GF-D8 (cell line): ENCODE results near the gene CTIF.
A peak's percentile ranks its signal among the peaks of the same experiment; 100 is the strongest.
"Not testable (repeated sequence)": the region's sequence is repeated elsewhere in the genome, so short reads cannot be mapped to it uniquely, and the experiment has no call there.

Experiments used
- DNase-seq: peaks from one replicate; lab custom pipeline; 2025; lab: John Stamatoyannopoulos, UW

The CTIF gene

GRCh38 chr18:48644029-48644428 is 105.2 kb downstream of the CTIF start:
- no peak for DNase-seq

- DNase-seq, result no peak
Measured at GRCh38 chr18:48645427-48646002, 106.7 kb downstream of the CTIF start.

- no peak for DNase-seq
Measured at GRCh38 chr18:48646976-48647375, 108.1 kb downstream of the CTIF start.

GRCh38 chr18:48649231-48649630 is 110.4 kb downstream of the CTIF start:
- no peak for DNase-seq

GRCh38 chr18:48654591-48654990 is 115.8 kb downstream of the CTIF start:
- DNase-seq, result not testable (repeated sequence)

GRCh38 chr18:48655508-48655907 is 116.7 kb downstream of the CTIF start:
- no peak for DNase-seq

GRCh38 chr18:48656176-48656575 is 117.3 kb downstream of the CTIF start:
- no peak for DNase-seq

GRCh38 chr18:48656582-48656981 is 117.8 kb downstream of the CTIF start:
- DNase-seq, result no peak

GRCh38 chr18:48657447-48658120 is 118.8 kb downstream of the CTIF start:
- DNase-seq, result no peak

GRCh38 chr18:48658721-48659120 is 119.9 kb downstream of the CTIF start:
- DNase-seq, result no peak

- DNase-seq, result no peak
Measured at GRCh38 chr18:48659188-48660009, 120.6 kb downstream of the CTIF start.

GRCh38 chr18:48660346-48661228 is 121.8 kb downstream of the CTIF start:
- no peak for DNase-seq

GRCh38 chr18:48661421-48661820 is 122.6 kb downstream of the CTIF start:
- no peak for DNase-seq

- peak; percentile 94 for DNase-seq
Measured at GRCh38 chr18:48662011-48662661, 123.3 kb downstream of the CTIF start.

GRCh38 chr18:48663096-48663930 is 124.5 kb downstream of the CTIF start:
- no peak for DNase-seq

GRCh38 chr18:48663931-48664847 is 125.4 kb downstream of the CTIF start:
- no peak for DNase-seq

- no peak for DNase-seq
Measured at GRCh38 chr18:48665654-48666053, 126.8 kb downstream of the CTIF start.

- DNase-seq, result no peak
Measured at GRCh38 chr18:48666613-48667012, 127.8 kb downstream of the CTIF start.
